Mucosa of gallbladder (tissue), 1 donor: ENCODE measurements around the gene ZNF563. TPM values are rescaled to one million over a fixed set of nuclear protein-coding genes. Genes with fewer than 3 reads are reported as not detected.

Experiments used
- DNase-seq: peaks from one replicate; pipeline ENCODE4 v3.0.0-alpha.2; 2020; ENCODE audit warnings: low spot score
- total RNA-seq: library from RNA; stranded (reverse); gene quantifications from one replicate; pipeline ENCODE4 v1.2.1, GENCODE V29; 2021
- donor health status: DM: no; HTN: no; CAD: no.

ZNF563 gene
- total RNA-seq, 1 donor from 2014 or later: 2.9 TPM

DNA sequence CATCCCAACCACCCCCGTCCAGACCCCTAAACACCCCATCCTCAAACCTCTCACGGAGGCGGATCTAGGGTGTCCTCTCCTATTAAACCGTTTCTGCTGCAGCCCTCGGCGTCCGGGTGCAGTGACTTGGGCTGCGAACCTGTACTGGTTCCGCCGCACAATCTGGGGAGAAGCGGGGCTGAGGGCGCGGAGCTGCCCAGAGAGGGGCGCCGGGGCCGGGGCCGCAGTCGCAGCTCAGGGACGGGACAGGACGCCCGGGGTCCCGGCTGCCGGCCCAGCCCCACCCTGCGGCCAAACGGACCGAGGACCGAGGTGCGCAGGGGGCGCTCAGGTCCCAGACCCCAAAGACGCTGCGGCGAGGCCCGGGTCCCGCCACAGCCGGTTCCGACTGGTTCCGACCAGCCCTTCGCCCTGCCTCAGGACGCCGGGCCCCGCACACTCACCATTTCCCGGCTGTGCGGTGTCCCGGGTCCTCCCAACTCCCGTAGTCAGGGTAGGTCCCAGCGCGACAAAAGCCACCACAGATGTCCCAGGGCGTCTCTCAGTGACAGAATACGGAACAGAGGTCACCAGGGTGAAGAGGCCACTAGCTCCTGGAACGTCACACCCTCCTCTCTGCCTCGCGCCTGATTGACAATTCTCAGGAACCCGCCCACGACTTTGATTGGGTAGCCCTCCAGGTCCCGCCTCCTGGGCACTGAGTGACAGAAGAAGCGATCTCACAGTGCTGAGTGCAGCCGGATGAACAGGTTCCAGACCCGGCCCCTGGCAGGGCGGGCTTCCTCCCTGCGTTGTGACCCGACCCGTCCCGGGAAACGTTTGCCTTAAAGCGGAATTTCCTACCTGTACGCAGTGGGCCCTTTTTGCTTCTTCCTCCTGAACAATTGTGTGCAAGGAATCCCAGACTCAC lies 38.9 kb downstream of the ZNF563 start, which contains the start of gene ZNF44:
ZNF44 (minus strand) TSS at position 635 of the 910 bp plus-strand sequence; CDS start at position 446, 189 bp downstream.
- DNase-seq: peak; percentile 99

GRCh38 chr19:12293777-12294248 lies 39.6 kb downstream of the ZNF563 start:
- peak; percentile 87 for DNase-seq

DNA sequence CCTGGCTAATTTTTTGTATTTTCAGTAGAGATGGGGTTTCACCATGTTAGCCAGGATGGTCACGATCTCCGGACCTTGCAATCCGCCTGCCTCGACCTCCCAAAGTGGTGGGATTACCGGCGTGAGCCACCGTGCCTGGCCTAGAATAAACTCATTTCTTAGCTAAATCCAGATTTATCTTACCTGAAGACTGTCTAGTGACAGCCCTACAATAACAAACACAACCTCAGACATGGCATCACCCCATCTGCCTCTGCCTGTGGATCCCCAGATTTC lies 43.7 kb downstream of the ZNF563 start:
- DNase-seq: no peak

GRCh38 chr19:12287958-12288500 lies 45.4 kb downstream of the ZNF563 start:
- DNase-seq: no peak

DNA sequence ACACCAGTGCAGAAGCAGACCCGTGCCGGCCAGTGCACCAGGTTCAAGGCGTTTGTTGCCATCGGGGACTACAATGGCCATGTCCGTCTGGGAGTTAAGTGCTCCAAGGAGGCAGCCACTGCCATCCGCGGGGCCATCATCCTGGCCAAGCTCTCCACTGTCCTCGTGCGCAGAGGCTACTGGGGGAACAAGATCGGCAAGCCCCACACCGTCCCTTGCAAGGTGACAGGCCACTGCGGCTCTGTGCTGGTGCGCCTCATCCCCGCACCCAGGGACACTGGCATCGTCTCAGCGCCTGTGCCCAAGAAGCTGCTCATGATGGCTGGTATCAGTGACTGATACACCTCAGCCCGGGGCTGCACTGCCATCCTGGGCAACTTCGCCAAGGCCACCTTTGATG lies 48.8 kb downstream of the ZNF563 start:
- DNase-seq: no peak

DNA sequence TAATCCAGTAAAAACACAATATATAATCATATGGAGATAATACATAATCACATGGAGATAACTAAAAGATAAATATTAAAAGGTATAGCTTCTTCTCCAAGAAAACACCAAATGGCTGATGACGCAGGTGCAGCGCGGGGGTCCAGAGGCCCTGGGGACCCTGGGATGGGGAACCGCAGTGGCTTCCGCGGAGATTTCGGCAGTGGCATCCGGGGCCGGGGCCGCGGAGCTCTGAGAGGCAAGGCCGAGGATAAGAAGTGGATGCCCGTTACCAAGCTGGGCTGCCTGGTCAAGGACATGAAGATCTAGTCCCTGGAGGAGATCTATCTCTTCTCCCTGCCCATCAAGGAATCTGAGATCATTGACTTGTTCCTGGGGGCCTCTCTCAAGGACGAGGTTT lies 49.2 kb downstream of the ZNF563 start:
- DNase-seq: no peak

DNA sequence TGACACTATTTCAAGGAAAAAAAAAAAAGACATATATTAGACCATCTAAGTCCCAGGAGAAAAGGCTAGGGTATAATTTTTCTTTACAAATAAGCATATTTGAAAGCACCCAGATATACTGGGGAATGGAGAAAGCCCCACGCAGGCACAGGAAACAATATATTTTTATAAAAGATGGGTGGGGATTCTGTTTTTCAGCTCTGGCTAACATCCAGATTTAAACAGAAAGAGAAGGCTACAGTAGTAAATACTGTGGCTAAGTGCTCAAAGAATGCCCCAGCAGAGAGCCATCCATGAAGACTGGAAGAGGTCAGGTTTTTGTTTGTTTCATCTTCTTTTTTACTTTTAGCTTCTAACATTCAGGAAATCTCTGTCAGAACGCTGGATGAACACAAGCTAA lies 54.7 kb downstream of the ZNF563 start:
- no peak for DNase-seq

DNA sequence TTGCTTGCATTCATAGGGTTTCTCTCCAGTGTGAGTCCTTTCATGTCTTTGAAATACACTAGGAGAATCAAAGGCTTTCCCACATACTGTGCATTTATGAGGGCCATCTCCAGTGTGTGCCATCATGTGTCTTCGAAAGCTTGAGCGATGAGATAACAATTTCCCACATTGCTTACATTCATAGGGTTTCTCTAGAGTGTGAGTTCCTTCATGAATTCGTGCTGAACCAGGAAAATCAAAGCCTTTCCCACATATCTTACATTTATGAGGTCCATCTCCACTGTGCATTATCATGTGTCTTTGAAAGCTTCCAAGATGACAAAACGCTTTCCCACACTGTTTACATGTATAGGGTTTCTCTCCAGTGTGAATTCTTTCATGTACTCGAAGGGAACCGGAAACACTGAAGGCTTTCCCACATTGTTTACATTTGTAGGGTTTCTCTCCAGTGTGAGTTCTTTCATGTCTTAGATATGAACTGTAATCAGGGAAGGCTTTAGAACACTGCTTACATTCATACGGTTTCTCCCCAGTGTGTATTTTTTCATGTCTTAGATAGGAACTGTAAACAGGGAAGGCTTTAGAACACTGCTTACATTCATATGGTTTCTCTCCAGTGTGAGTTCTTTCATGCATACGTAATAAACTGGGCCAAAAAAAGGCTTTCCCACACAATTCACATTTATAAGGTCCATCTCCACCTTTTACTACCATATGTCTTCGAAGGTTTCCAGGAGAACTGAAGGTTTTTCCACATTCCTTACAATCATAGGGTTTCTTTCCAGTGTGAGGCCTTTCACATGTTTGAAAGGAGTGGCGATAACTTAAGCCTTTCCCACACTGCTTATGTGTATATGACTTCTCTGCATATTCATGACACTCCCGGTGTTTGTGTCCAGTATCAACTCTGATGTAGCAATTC lies 60.2 kb downstream of the ZNF563 start:
- no peak for DNase-seq

- DNase-seq: no peak
Observed at GRCh38 chr19:12272386-12272785, 61.0 kb downstream of the ZNF563 start.

DNA sequence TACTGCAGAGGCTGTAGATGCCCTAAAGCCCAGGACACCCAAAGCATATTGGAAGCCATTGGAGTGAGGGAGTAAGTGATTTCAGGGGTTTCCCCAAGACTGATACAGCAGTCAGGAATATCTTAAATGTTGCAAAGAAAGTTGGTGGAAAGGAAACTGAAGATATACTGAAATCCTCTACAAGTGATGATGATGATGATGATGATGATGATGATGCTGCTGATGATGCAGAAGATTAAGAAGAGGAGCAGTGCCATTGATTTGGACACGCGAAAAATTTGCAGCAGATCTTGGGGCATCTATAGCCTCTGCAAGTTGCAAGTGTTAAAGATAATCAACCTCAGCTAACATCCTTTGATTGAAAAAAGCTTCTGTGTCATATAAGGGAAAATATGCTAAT lies 62.6 kb downstream of the ZNF563 start:
- no peak for DNase-seq

Other genes with a start within 250 kb of the ZNF563 start
- gene ZNF20, start 193.3 kb downstream of the ZNF563 start, total RNA-seq: 3.4 TPM
- 5.9 TPM for gene ZNF625, start 176.9 kb downstream of the ZNF563 start, total RNA-seq
- 8.8 TPM for gene ZNF136, start 170.5 kb downstream of the ZNF563 start, total RNA-seq
- 10.6 TPM for gene ZNF44, start 38.8 kb downstream of the ZNF563 start, total RNA-seq
- gene ZNF442, start 32.0 kb upstream of the ZNF563 start, total RNA-seq: 3.4 TPM
- 9.7 TPM for gene ZNF799, start 67.6 kb upstream of the ZNF563 start, total RNA-seq
- 6.7 TPM for gene ZNF443, start 107.4 kb upstream of the ZNF563 start, total RNA-seq
- gene ZNF709, start 151.2 kb upstream of the ZNF563 start, total RNA-seq: 3.7 TPM
- gene ZNF564, start 217.8 kb upstream of the ZNF563 start, total RNA-seq: 13.9 TPM